Measurements from ENCODE around the gene ZNRF1. TPM values are rescaled to one million over a fixed set of nuclear protein-coding genes. Genes with fewer than 3 reads are reported as not detected.

Gene ZNRF1
- total RNA-seq, 1 experiment from 2014 or later = 55.1 TPM

DNA sequence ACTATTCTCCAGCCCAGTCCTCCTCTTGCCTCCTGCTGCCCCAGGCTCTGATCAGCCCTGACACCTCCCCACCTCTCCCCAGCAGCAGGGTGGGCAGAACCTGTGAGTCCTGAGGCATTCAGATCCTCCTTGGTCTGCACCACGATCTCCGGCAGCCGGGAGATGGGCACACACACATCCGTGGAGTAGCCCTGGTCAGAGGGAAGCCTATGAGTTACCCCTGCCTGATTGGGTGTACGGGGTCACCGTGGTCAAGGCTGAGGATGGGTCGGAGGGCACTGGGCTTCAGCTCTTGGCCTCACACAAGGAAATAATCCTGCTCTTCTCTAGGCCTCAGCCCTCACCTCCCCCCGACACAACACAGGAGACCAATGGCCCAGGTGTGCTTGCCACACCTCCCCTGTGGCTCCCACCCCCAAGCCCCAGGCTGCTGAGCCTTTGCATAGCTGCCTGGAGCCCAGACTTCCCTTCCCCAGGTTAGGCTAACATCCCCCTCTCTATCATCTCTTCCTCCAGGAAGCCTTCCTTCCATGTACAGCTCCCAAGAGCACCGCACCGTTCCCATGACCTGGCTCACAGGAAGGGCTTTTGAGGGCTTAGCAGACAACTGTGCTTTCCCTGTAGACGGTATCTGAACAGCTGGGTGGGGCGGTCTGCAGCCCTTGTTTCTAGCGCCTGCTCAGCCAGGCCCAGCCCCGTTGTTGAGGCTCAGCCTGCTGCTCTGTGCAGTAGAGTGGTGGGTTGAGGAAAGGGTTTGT is 114.1 kb downstream of the ZNRF1 start:
- POLR2A ChIA-PET (ENCODE audit: low non-redundant PET) = no interaction called here
- Histone ChIP-seq H3K4me3 (ENCODE audit: low read depth, low read length, poor library complexity, severe bottlenecking) (no peak overlapping the region), H3K27me3 (replicated peaks; ENCODE audit: insufficient read depth, low read depth, low read length, poor library complexity) (no peaks in the 10 kb centered on the region), H3K4me1 (ENCODE audit: insufficient read depth, low read length, poor library complexity, severe bottlenecking) (peaks cover 36% of the 10 kb centered on the region), H3K27ac (ENCODE audit: low read depth, low read length, poor library complexity, severe bottlenecking) (no peak overlapping the region), H3K9me3 (ENCODE audit: low read depth, low read length, poor library complexity, severe bottlenecking) (no peaks in the 10 kb centered on the region), H3K36me3 (ENCODE audit: insufficient read depth, low read length, poor library complexity, severe bottlenecking) (no peaks in the 10 kb centered on the region)
- BruUV-seq (replicated peaks) = no TSS peak
- intact Hi-C loops (cut with micrococcal nuclease; ENCODE audit: unreplicated experiment) = loop anchor here (5.0 to 10.0 kb wide), 2 partner anchors 248 to 301 kb away; no protein-coding TSS in a partner anchor
- no peak for DNase-seq (ENCODE audit: low spot score)
- TF ChIP-seq CTCF (conservative IDR thresholded peaks at IDR 0.05; ENCODE audit: low read depth, low read length) (no peak), EZH2 (IDR thresholded peaks at IDR 0.05; ENCODE audit: borderline replicate concordance, low read depth, low read length, poor library complexity, severe bottlenecking) (no peak)
- CTCF ChIA-PET = no interaction called here

DNA sequence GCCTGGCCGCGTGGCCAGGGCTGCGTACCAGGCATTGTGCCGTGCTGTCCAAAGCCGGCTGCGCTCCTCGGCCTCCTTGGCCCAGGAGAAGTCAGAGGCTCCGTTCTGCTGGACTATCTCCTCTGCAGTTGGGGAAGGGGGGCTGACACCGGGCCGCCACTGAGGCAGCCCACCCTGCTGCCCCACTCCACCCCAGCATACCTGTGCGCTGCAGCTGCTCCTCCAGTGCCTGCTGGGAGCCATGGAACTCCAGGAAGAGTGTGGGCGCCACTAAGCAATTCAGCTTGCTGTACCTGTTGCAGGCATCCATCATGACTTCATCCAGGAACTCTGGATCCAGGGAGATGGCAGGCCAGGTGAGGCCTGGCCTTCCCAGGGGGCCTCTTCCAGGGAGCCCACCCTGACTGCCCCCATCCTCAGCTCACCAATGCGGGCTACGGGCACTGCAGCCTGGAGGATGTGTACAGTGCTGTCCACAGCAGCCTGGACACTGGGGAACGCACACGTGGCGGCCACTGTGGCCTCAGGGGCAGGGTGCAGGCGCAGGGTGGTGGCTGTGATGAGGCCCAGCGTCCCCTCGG is 114.8 kb downstream of the ZNRF1 start:
- TF ChIP-seq EZH2 (IDR thresholded peaks at IDR 0.05; ENCODE audit: borderline replicate concordance, low read depth, low read length, poor library complexity, severe bottlenecking) = no peak
- TF ChIP-seq CTCF (conservative IDR thresholded peaks at IDR 0.05; ENCODE audit: low read depth, low read length) = no peak
- H3K4me1 ChIP-seq (ENCODE audit: insufficient read depth, low read length, poor library complexity, severe bottlenecking) = peaks cover 31% of the 10 kb centered on the region
- CTCF ChIA-PET = no interaction called here
- no peaks in the 10 kb centered on the region for H3K36me3 ChIP-seq (ENCODE audit: insufficient read depth, low read length, poor library complexity, severe bottlenecking)
- BruUV-seq (replicated peaks) = no TSS peak
- H3K9me3 ChIP-seq (ENCODE audit: low read depth, low read length, poor library complexity, severe bottlenecking) = no peaks in the 10 kb centered on the region
- no peak overlapping the region for H3K4me3 ChIP-seq (ENCODE audit: low read depth, low read length, poor library complexity, severe bottlenecking)
- intact Hi-C loops (cut with micrococcal nuclease; ENCODE audit: unreplicated experiment) = loop anchor here (5.0 to 10.0 kb wide), 2 partner anchors 249 to 301 kb away; no protein-coding TSS in a partner anchor
- no peaks in the 10 kb centered on the region for H3K27me3 ChIP-seq (replicated peaks; ENCODE audit: insufficient read depth, low read depth, low read length, poor library complexity)
- H3K27ac ChIP-seq (ENCODE audit: low read depth, low read length, poor library complexity, severe bottlenecking) = no peak overlapping the region
- DNase-seq (ENCODE audit: low spot score) = no peak
- POLR2A ChIA-PET (ENCODE audit: low non-redundant PET) = no interaction called here

DNA sequence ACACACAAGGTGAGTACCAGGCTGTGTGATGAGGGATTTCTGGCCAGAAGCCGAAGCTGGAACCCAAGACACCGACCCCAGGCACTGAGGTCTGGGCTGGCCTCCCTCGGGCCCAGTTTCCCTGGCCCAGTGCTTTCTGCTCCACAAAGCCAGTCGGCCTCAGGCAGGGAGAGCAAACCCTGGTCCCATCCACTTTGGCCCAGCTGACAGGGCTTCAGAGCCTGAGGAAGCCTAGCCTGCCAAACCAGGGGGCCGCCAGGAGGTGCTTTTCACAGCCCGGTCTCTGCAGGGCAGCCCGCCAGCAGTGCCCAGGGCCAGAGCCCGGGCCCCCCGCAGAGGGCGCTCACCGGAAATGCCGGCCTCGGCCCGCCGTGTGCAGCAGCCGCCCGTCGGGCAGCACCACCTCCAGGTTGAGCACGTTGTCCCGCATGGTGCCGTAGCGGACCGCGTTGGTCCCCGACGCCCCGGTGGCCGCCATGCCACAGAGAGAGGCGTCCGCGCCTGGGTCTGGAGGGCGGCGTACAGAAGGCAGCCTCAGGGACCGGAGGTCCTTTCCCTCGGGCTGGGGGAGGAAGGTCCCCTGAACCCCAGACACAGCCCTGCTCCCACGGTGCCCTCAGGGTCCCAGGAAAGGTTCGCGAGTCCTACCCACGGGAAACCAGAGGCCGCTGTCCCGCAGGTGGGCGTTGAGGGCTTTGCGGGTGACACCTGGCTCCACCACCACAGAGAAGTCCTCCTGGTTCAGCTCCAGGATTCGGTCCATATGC is 115.5 kb downstream of the ZNRF1 start:
- no TSS peak for BruUV-seq (replicated peaks)
- Histone ChIP-seq H3K4me1 (ENCODE audit: insufficient read depth, low read length, poor library complexity, severe bottlenecking) (peaks cover 23% of the 10 kb centered on the region), H3K36me3 (ENCODE audit: insufficient read depth, low read length, poor library complexity, severe bottlenecking) (no peaks in the 10 kb centered on the region), H3K9me3 (ENCODE audit: low read depth, low read length, poor library complexity, severe bottlenecking) (no peaks in the 10 kb centered on the region), H3K4me3 (ENCODE audit: low read depth, low read length, poor library complexity, severe bottlenecking) (no peak overlapping the region), H3K27me3 (replicated peaks; ENCODE audit: insufficient read depth, low read depth, low read length, poor library complexity) (no peaks in the 10 kb centered on the region), H3K27ac (ENCODE audit: low read depth, low read length, poor library complexity, severe bottlenecking) (no peak overlapping the region)
- intact Hi-C loops (cut with micrococcal nuclease; ENCODE audit: unreplicated experiment) = loop anchor here (5.0 to 10.0 kb wide), 2 partner anchors 250 to 302 kb away; no protein-coding TSS in a partner anchor
- ChIA-PET CTCF (no interaction called here), POLR2A (ENCODE audit: low non-redundant PET) (no interaction called here)
- no peak for TF ChIP-seq EZH2 (IDR thresholded peaks at IDR 0.05; ENCODE audit: borderline replicate concordance, low read depth, low read length, poor library complexity, severe bottlenecking)
- TF ChIP-seq CTCF (conservative IDR thresholded peaks at IDR 0.05; ENCODE audit: low read depth, low read length) = no peak
- no peak for DNase-seq (ENCODE audit: low spot score)
